Thyroid gland (tissue), 4 donors: ENCODE results near the gene CACNA1G. TPM values are rescaled to one million over a fixed set of nuclear protein-coding genes. Genes with fewer than 3 reads are reported as not detected.

ENCODE experiments used
- DNase-seq, 2 donors: peaks; one replicate each; pipeline ENCODE4 v3.0.0-alpha.2; 2019
- H3K27ac ChIP-seq, 3 donors: fragments of 200-600 bp; sonication (generic); 1 replicate in 2 of 3; 2 replicates in 1 of 3; pipeline ENCODE4 v1.5.1; 2016 to 2019; ENCODE audit warnings: mild to moderate bottlenecking in 1 of 3, moderate library complexity in 1 of 3
- H3K27me3 ChIP-seq: fragments of 200-600 bp; sonication (generic); one replicate; pipeline ENCODE4 v1.5.1; 2019
- H3K36me3 ChIP-seq, 2 donors: fragments of 200-600 bp; sonication (generic); one replicate each; pipeline ENCODE4 v1.5.1; 2016 to 2019
- H3K4me1 ChIP-seq, 2 donors: fragments of 200-600 bp; sonication (generic); one replicate each; pipeline ENCODE4 v1.5.1; 2017 to 2019
- H3K4me3 ChIP-seq, 3 donors: fragments of 200-600 bp; sonication (generic); replicated peaks in 1 of 3; 1 replicate in 2 of 3; 2 replicates in 1 of 3; pipeline ENCODE4 v1.5.1; 2016; ENCODE audit warnings: mild to moderate bottlenecking in 1 of 3
- H3K9me3 ChIP-seq: fragments of 200-600 bp; sonication (generic); one replicate; pipeline ENCODE4 v1.5.1; 2017
- POLR2A ChIP-seq, 2 donors: fragments of 450-650 bp; IDR thresholded peaks; one replicate each; pipeline ENCODE4 v1.6.1; 2017; ENCODE audit warnings: antibody characterized with exemption in 2 of 2, mild to moderate bottlenecking in 2 of 2, moderate library complexity in 1 of 2
- WGBS, 2 donors: methylation state at CpG; one replicate each; pipeline ENCODE4 v1.1.5; 2017; 5-methylcytosine and 5-hydroxymethylcytosine counted together
- intact Hi-C: fragments of 100-400 bp; cut with DNase I; formaldehyde crosslinking; loops from one replicate; pipeline ENCODE4 v1.15.1; 2023
- total RNA-seq, 4 donors: library from RNA; depleted of rRNA; stranded (reverse); fragments of >200 nt; gene quantifications; one replicate each; pipeline ENCODE4 v1.2.3, GENCODE V29; 2016
- TF ChIP-seq, protein P1 (sequence below), 6 experiments: fragments of 200-600 bp in 3 of 6; fragments of 450-650 bp in 3 of 6; sonication (generic) in 3 of 6; IDR thresholded peaks; one replicate each; pipeline ENCODE4 v1.5.1; 2016 to 2019; ENCODE audit warnings: antibody characterized with exemption in 6 of 6, mild to moderate bottlenecking in 2 of 6, inconsistent platforms in 1 of 6, moderate library complexity in 1 of 6

Gene CACNA1G
- total RNA-seq, 4 donors from 2014 or later: 0.13 to 3.3 (median 0.52) TPM

DNA sequence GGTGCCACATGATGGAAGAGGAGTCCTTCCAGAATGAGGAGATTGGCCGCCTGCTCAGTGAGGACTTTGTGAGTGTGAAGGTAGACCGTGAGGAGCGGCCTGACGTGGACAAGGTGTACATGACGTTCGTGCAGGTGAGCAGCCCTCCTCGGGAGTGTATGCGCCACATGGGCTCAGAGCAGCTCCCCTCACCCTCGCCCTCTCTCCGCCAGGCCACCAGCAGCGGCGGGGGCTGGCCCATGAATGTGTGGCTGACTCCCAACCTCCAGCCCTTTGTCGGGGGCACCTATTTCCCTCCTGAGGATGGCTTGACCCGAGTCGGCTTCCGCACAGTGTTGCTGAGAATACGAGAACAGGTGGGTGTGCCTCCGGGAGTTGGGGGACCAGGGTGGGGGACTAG lies 11.7 kb upstream of the CACNA1G start:
- WGBS, 2 donors: 91 to 92% methylated on average over 15 to 17 of the region's 18 CpGs
- Histone ChIP-seq H3K4me3 (no peak overlapping the region), H3K4me1 (peaks cover 8 to 15% of the 10 kb centered on the region in 2 donors), H3K9me3 (no peaks in the 10 kb centered on the region), H3K36me3 (no peaks in the 10 kb centered on the region), H3K27ac (no peak overlapping the region), H3K27me3 (no peaks in the 10 kb centered on the region)
- intact Hi-C loops: loop anchor here (5.0 kb wide), 2 partner anchors 158 to 293 kb away; partner anchors contain the start of gene ANKRD40
- TF ChIP-seq POLR2A (IDR thresholded peaks at IDR 0.05): no peak
- TF ChIP-seq, protein P1, sequence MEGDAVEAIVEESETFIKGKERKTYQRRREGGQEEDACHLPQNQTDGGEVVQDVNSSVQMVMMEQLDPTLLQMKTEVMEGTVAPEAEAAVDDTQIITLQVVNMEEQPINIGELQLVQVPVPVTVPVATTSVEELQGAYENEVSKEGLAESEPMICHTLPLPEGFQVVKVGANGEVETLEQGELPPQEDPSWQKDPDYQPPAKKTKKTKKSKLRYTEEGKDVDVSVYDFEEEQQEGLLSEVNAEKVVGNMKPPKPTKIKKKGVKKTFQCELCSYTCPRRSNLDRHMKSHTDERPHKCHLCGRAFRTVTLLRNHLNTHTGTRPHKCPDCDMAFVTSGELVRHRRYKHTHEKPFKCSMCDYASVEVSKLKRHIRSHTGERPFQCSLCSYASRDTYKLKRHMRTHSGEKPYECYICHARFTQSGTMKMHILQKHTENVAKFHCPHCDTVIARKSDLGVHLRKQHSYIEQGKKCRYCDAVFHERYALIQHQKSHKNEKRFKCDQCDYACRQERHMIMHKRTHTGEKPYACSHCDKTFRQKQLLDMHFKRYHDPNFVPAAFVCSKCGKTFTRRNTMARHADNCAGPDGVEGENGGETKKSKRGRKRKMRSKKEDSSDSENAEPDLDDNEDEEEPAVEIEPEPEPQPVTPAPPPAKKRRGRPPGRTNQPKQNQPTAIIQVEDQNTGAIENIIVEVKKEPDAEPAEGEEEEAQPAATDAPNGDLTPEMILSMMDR (IDR thresholded peaks at IDR 0.05): no peak
- DNase-seq: no peak

DNA sequence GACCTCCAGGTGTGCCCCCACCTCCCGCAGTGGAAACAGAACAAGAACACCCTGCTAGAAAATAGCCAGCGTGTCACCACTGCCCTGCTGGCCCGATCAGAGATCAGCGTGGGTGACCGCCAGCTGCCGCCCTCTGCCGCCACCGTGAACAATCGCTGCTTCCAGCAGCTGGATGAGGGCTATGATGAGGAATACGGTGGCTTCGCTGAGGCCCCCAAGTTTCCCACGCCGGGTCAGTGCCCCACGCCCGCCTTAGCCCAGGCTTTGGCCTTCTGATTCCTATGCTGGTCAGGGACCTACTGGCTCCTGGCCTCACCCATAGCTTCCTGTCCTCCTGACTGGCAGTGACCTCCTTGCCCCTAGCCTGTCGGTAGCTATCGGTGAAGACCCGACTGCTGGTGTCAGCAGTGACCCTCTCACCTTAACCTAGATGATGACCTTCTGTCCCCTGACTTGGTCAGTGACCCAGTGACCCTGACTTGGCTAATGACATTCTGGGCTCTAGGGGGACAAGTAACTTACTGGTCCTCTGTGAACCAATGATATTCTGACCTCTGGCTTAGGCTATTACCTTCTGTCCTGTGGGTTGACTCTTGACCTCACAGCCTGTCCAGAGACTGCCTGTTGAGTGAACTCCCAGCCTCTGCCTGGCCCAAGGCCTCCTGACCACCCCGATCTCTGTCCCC lies 11.1 kb upstream of the CACNA1G start:
- intact Hi-C loops: loop anchor here (5.0 kb wide), 2 partner anchors 158 to 293 kb away; partner anchors contain the start of gene ANKRD40
- peaks cover 8 to 15% of the 10 kb centered on the region in 2 donors for H3K4me1 ChIP-seq
- 92 to 94% methylated on average over 17 to 19 of the region's 19 CpGs for WGBS, 2 donors
- no peak overlapping the region for H3K4me3 ChIP-seq
- H3K27ac ChIP-seq: no peak overlapping the region
- TF ChIP-seq, protein P1 (IDR thresholded peaks at IDR 0.05): no peak
- no peak for TF ChIP-seq POLR2A (IDR thresholded peaks at IDR 0.05)
- DNase-seq: no peak
- no peaks in the 10 kb centered on the region for H3K27me3 ChIP-seq
- no peaks in the 10 kb centered on the region for H3K9me3 ChIP-seq
- H3K36me3 ChIP-seq: no peaks in the 10 kb centered on the region

GRCh38 chr17:50549969-50550368 lies 10.5 kb upstream of the CACNA1G start:
- DNase-seq: no peak
- no peak overlapping the region for H3K4me3 ChIP-seq
- H3K27ac ChIP-seq: peak overlapping the region in 1 of 3 donors; percentile 60
- H3K27me3 ChIP-seq: no peaks in the 10 kb centered on the region
- no peaks in the 10 kb centered on the region for H3K36me3 ChIP-seq
- H3K4me1 ChIP-seq: peaks cover 8 to 15% of the 10 kb centered on the region in 2 donors
- WGBS, 2 donors: 91 to 92% methylated on average over 11 of the region's 11 CpGs
- TF ChIP-seq POLR2A (IDR thresholded peaks at IDR 0.05): no peak
- TF ChIP-seq, protein P1 (IDR thresholded peaks at IDR 0.05): no peak
- no peaks in the 10 kb centered on the region for H3K9me3 ChIP-seq
- intact Hi-C loops: loop anchor here (2.0 to 5.0 kb wide), 4 partner anchors 75 to 292 kb away; partner anchors contain the start of gene ANKRD40

DNA sequence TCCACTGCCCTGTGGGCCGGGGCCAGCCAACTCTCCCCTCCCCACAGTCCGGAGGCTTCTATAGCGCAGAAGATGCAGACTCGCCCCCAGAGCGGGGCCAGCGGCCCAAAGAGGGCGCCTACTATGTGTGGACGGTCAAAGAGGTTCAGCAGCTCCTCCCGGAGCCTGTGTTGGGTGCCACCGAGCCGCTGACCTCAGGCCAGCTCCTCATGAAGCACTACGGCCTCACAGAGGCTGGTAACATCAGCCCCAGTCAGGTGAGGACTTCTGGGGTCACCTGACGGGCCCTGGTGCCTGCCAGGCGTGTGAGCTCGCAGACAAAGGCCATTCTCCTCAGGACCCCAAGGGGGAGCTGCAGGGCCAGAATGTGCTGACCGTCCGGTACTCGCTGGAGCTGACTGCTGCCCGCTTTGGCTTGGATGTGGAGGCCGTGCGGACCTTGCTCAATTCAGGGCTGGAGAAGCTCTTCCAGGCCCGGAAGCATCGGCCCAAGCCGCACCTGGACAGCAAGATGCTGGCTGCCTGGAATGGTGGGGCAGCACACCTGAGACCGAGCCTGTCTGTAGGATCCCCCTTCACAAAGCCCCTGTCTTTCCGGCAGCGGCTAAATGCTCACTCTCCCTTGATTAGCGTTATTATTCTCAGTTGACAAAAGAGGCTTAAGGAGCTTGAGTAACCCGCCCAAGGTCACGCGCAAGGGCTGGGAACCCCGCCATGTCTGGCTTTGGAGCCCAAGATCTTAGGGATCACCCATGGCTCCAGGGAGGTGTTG lies 9.7 kb upstream of the CACNA1G start:
- H3K9me3 ChIP-seq: no peaks in the 10 kb centered on the region
- H3K27me3 ChIP-seq: no peaks in the 10 kb centered on the region
- H3K27ac ChIP-seq: peak overlapping the region; percentile 60 to 74 (median 67)
- peaks cover 8 to 16% of the 10 kb centered on the region in 2 donors for H3K4me1 ChIP-seq
- 64 to 82% methylated on average over 16 to 21 of the region's 32 CpGs for WGBS, 2 donors
- intact Hi-C loops: loop anchor here (2.0 to 5.0 kb wide), 2 partner anchors 74 to 146 kb away; no protein-coding TSS in a partner anchor
- TF ChIP-seq, protein P1 (IDR thresholded peaks at IDR 0.05): peak; percentile 63 to 98 (median 90)
- no peak for TF ChIP-seq POLR2A (IDR thresholded peaks at IDR 0.05)
- DNase-seq: peak; percentile 92 to 93
- peaks cover 0 to 7% of the 10 kb centered on the region in 2 donors for H3K36me3 ChIP-seq
- H3K4me3 ChIP-seq: no peak overlapping the region
